ENCODE measurements around the gene NFU1.

- TF ChIP-seq CTCF (conservative IDR thresholded peaks at IDR 0.05; ENCODE audit: low read length) (no peak), EZH2phosphoT487 (IDR thresholded peaks at IDR 0.05; ENCODE audit: borderline replicate concordance, low read depth, low read length) (no peak)
These were observed 31.9 kb downstream of the NFU1 start for GRCh38 chr2:69405306-69405705.

All from OCI-LY7 (cell line).